Transverse colon (tissue), 4 donors: ENCODE measurements around the gene CPT1A. TPM values are rescaled to one million over a fixed set of nuclear protein-coding genes. Genes with fewer than 3 reads are reported as not detected.

Experiments
- DNase-seq: peaks from one replicate; pipeline ENCODE4 v3.0.0-alpha.2; 2019
- H3K27ac ChIP-seq, 4 donors: fragments of 200-600 bp; sonication (generic); 2 replicates each; pipeline ENCODE4 v1.5.1; 2016 to 2018; ENCODE audit warnings: inconsistent platforms in 4 of 4
- H3K27me3 ChIP-seq: fragments of 200-600 bp; sonication (generic); 2 replicates; pipeline ENCODE4 v1.5.1; 2017; ENCODE audit warnings: inconsistent platforms
- H3K36me3 ChIP-seq, 4 donors: fragments of 200-600 bp; sonication (generic); 2 replicates each; pipeline ENCODE4 v1.5.1; 2017 to 2019; ENCODE audit warnings: inconsistent platforms in 4 of 4
- H3K4me1 ChIP-seq, 4 donors: fragments of 200-600 bp; sonication (generic); 2 replicates each; pipeline ENCODE4 v1.5.1; 2017 to 2020; ENCODE audit warnings: inconsistent platforms in 4 of 4
- H3K4me3 ChIP-seq, 4 donors: fragments of 200-600 bp; sonication (generic); 1 replicate in 1 of 4; 2 replicates in 3 of 4; pipeline versions ENCODE4 v1.5.1 to v1.6.1; 2017 to 2019; ENCODE audit warnings: inconsistent platforms in 4 of 4
- H3K9me3 ChIP-seq, 2 donors: fragments of 200-600 bp; sonication (generic); 2 replicates each; pipeline ENCODE4 v1.5.1; 2017 to 2019; ENCODE audit warnings: inconsistent platforms in 2 of 2
- EP300 ChIP-seq: sonication (generic); formaldehyde crosslinking; IDR thresholded peaks from one replicate; pipeline ENCODE4 v1.6.1; 2017; ENCODE audit warnings: antibody characterized with exemption, low read depth
- POLR2A ChIP-seq: fragments of 450-650 bp; IDR thresholded peaks from one replicate; pipeline ENCODE4 v1.6.1; 2016; ENCODE audit warnings: antibody characterized with exemption, mild to moderate bottlenecking, moderate library complexity
- POLR2AphosphoS5 ChIP-seq, 3 donors: sonication (generic); formaldehyde crosslinking; IDR thresholded peaks; one replicate each; pipeline ENCODE4 v1.6.1; 2016; ENCODE audit warnings: antibody characterized with exemption in 3 of 3
- WGBS, 2 donors: methylation state at CpG; one replicate each; pipeline ENCODE4 v1.1.5; 2018; ENCODE audit warnings: low coverage in 1 of 2; 5-methylcytosine and 5-hydroxymethylcytosine counted together
- in situ Hi-C, 4 donors: fragments of 200-750 bp; cut with MboI; loops; one replicate each; pipeline versions ENCODE4 v1.15.0 to v1.15.1; 2017; ENCODE audit warnings: low sequenced_read_pairs in 3 of 4, low pct_ligation_motif_present in 1 of 4, low pct_unique_long_range_greater_than_20kb in 1 of 4
- intact Hi-C: fragments of 100-400 bp; cut with DNase I; formaldehyde crosslinking; loops from one replicate; pipeline ENCODE4 v1.15.1; 2023; ENCODE audit warnings: low total_unique reads
- total RNA-seq, 4 donors: library from RNA; depleted of rRNA; stranded (reverse); fragments of >200 nt; gene quantifications; one replicate each; pipeline ENCODE4 v1.1.0, GENCODE V29; 2016
- TF ChIP-seq, protein P1 (sequence below), 5 experiments: fragments of 200-600 bp in 3 of 5; fragments of 450-650 bp in 2 of 5; sonication (generic) in 3 of 5; IDR thresholded peaks; 1 replicate in 2 of 5; 2 replicates in 3 of 5; pipeline ENCODE4 v1.5.1; 2016 to 2017; ENCODE audit warnings: antibody characterized with exemption in 5 of 5, inconsistent platforms in 3 of 5, mild to moderate bottlenecking in 2 of 5, moderate library complexity in 1 of 5

CPT1A gene
- total RNA-seq, 4 donors from 2014 or later: 98.9 to 263 (median 177) TPM

DNA sequence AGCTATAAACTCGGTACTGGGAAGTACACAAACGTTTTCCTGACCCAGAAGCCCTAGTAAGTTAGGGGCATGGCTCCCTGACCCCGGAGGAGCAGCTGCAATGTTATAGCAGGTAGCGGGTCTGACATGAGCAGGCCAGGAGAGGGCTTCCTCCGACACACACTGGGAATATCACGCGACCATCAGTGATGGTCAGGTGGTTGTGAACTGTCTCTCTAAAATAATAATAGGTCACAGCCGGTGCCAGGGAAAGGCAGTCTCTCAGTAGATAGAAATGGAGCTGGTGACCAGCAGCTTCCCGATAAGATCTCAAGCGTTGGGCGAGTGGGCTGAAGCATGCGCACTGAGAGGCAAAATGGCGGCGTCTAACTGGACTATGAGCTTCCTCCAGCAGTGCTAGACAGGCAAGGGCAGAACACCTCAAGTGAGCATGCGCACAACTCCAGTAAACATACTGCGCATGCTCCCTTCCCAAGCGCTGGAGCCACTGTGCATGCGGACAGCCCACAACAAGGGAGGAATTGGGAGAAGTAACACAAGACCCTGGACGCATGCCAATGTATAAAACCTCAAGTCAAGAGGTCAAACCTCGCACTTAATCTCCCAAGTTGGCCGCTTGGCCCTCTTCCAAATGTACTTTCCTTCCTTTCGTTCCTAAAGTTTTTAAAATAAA lies 68.1 kb downstream of the CPT1A start:
- DNase-seq: no peak
- intact Hi-C loops (no loop called here), in situ Hi-C loops (no loop called here)
- no peak for TF ChIP-seq EP300
- no peak for TF ChIP-seq POLR2AphosphoS5 (IDR thresholded peaks at IDR 0.05)
- TF ChIP-seq, protein P1, sequence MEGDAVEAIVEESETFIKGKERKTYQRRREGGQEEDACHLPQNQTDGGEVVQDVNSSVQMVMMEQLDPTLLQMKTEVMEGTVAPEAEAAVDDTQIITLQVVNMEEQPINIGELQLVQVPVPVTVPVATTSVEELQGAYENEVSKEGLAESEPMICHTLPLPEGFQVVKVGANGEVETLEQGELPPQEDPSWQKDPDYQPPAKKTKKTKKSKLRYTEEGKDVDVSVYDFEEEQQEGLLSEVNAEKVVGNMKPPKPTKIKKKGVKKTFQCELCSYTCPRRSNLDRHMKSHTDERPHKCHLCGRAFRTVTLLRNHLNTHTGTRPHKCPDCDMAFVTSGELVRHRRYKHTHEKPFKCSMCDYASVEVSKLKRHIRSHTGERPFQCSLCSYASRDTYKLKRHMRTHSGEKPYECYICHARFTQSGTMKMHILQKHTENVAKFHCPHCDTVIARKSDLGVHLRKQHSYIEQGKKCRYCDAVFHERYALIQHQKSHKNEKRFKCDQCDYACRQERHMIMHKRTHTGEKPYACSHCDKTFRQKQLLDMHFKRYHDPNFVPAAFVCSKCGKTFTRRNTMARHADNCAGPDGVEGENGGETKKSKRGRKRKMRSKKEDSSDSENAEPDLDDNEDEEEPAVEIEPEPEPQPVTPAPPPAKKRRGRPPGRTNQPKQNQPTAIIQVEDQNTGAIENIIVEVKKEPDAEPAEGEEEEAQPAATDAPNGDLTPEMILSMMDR (IDR thresholded peaks at IDR 0.05): no peak
- TF ChIP-seq POLR2A: no peak
- no peaks in the 10 kb centered on the region for H3K9me3 ChIP-seq
- no peaks in the 10 kb centered on the region for H3K4me1 ChIP-seq
- H3K27ac ChIP-seq: no peak overlapping the region
- no peak overlapping the region for H3K4me3 ChIP-seq
- H3K27me3 ChIP-seq: no peaks in the 10 kb centered on the region
- 81 to 84% methylated on average over 9 to 22 of the region's 22 CpGs for WGBS, 2 donors
- H3K36me3 ChIP-seq: peaks cover 0 to 98% (median 47%) of the 10 kb centered on the region in 4 donors

- no peak for DNase-seq
These were observed 68.8 kb downstream of the CPT1A start for GRCh38 chr11:68772936-68773335.

GRCh38 chr11:68770781-68771180 lies 70.9 kb downstream of the CPT1A start:
- Histone ChIP-seq H3K9me3 (no peaks in the 10 kb centered on the region), H3K27ac (no peak overlapping the region), H3K36me3 (peaks cover 0 to 89% (median 38%) of the 10 kb centered on the region in 4 donors), H3K4me1 (no peaks in the 10 kb centered on the region), H3K27me3 (no peaks in the 10 kb centered on the region), H3K4me3 (no peak overlapping the region)
- no peak for DNase-seq
- TF ChIP-seq POLR2AphosphoS5 (IDR thresholded peaks at IDR 0.05) (no peak), POLR2A (no peak), EP300 (no peak)
- TF ChIP-seq, protein P1 (IDR thresholded peaks at IDR 0.05): no peak
- 93% methylated on average over 12 of the region's 12 CpGs; no CpG with 5 or more reads in 1 of the 2 donors for WGBS, 2 donors
- intact Hi-C loops: no loop called here
- in situ Hi-C loops: no loop called here

More at GRCh38 chr11:68772936-68773335, 68.8 kb downstream of the CPT1A start:
- TF ChIP-seq, protein P1 (IDR thresholded peaks at IDR 0.05): no peak
- TF ChIP-seq POLR2AphosphoS5 (IDR thresholded peaks at IDR 0.05) (no peak), POLR2A (no peak), EP300 (no peak)
- no peaks in the 10 kb centered on the region for H3K4me1 ChIP-seq
- H3K36me3 ChIP-seq: peaks cover 0 to 96% (median 46%) of the 10 kb centered on the region in 4 donors
- in situ Hi-C loops: no loop called here
- no peaks in the 10 kb centered on the region for H3K27me3 ChIP-seq
- WGBS, 2 donors: 94 to 98% methylated on average over 4 to 20 of the region's 20 CpGs
- no peaks in the 10 kb centered on the region for H3K9me3 ChIP-seq
- H3K4me3 ChIP-seq: no peak overlapping the region
- intact Hi-C loops: no loop called here
- H3K27ac ChIP-seq: no peak overlapping the region

DNA sequence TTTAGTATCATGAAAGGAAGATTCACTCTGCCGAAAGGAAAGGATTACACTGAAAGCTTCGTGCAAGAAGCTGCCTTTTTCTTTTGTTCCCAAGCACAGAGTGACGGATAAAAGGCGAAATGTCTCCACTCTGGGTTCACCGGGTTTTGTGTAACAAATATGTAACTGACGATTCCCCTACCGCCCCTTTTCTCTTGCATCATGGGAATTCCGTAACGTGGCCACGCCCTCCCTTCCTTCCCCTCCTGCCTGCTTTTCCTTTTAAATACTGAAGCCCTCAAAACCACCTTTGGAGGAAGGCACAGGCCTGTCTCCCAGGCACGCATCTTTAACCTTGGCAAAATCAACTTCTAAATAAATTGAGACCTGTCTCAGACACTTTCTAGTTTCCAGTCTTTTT lies 74.0 kb downstream of the CPT1A start:
- 89 to 90% methylated on average over 10 to 11 of the region's 11 CpGs for WGBS, 2 donors
- Histone ChIP-seq H3K27ac (no peak overlapping the region), H3K9me3 (no peaks in the 10 kb centered on the region), H3K4me3 (no peak overlapping the region), H3K36me3 (peaks cover 0 to 67% (median 25%) of the 10 kb centered on the region in 4 donors), H3K4me1 (no peaks in the 10 kb centered on the region), H3K27me3 (no peaks in the 10 kb centered on the region)
- TF ChIP-seq POLR2AphosphoS5 (IDR thresholded peaks at IDR 0.05) (no peak), EP300 (no peak), POLR2A (no peak)
- TF ChIP-seq, protein P1 (IDR thresholded peaks at IDR 0.05): no peak
- DNase-seq: no peak
- intact Hi-C loops: no loop called here
- in situ Hi-C loops: no loop called here
